ENCODE measurements around the gene RAD51B.

Gene RAD51B

DNA sequence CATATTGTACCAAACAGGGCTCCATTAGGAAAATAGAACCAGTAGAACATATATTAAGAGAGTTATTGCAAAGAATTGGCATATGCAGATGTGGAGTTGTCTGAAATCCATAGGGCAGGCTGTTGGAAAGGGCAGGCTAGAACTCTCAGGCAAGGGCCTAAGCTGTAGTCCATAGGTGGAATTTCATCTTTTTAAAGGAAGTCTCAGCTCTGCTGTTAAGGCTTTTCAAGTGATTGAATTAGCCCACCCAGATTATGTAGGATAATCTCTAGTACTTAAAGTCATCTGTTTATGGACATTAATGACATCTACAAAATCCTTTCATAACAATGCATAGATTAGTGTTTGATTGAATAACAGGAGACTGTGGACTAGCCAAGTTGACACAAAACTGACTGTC is 59.4 kb downstream of the RAD51B start:
- Histone ChIP-seq H3K9ac (ENCODE audit: insufficient read length) (no peak overlapping the region), H3K9me3 (ENCODE audit: low read depth, low read length) (no peaks in the 10 kb centered on the region), H3K4me3 (no peak overlapping the region), H3K36me3 (ENCODE audit: insufficient read depth, low read length) (no peaks in the 10 kb centered on the region), H3K27ac (no peak overlapping the region)
- no peak for TF ChIP-seq EZH2 (IDR thresholded peaks at IDR 0.05)
- TF ChIP-seq POLR2AphosphoS5 (IDR thresholded peaks at IDR 0.05; ENCODE audit: borderline replicate concordance, low read depth, low read length): no peak
- no peak for TF ChIP-seq FOXP2 (optimal IDR thresholded peaks at IDR 0.05; ENCODE audit: control extremely low read depth, extremely low read length, insufficient read depth)
- no peak for DNase-seq (ENCODE audit: low read depth, low spot score)

DNA sequence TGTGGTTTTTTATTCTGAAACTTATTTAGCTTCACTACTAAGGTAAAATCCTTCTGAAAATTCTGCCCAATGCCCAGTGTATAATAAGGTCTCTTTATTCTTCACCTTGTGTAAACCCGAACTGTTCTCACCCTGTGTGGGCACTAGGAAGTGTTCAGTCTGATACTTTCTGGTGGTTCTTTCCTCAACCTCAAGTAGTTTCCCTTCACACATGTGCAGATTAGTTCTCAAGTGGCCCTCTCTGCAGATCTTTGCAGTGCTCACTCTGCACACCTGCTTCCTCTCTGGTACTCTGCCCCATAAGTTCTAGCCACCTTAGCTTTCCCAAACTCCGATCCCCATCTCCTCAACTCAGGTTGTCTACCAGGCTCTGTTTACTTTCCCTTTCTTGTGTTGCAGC is 61.6 kb downstream of the RAD51B start:
- DNase-seq (ENCODE audit: low read depth, low spot score): no peak
- no peak for TF ChIP-seq FOXP2 (optimal IDR thresholded peaks at IDR 0.05; ENCODE audit: control extremely low read depth, extremely low read length, insufficient read depth)
- TF ChIP-seq EZH2 (IDR thresholded peaks at IDR 0.05): no peak
- TF ChIP-seq POLR2AphosphoS5 (IDR thresholded peaks at IDR 0.05; ENCODE audit: borderline replicate concordance, low read depth, low read length): no peak
- no peaks in the 10 kb centered on the region for H3K9me3 ChIP-seq (ENCODE audit: low read depth, low read length)
- H3K27ac ChIP-seq: no peak overlapping the region
- no peak overlapping the region for H3K9ac ChIP-seq (ENCODE audit: insufficient read length)
- H3K4me3 ChIP-seq: no peak overlapping the region
- H3K36me3 ChIP-seq (ENCODE audit: insufficient read depth, low read length): no peaks in the 10 kb centered on the region

DNA sequence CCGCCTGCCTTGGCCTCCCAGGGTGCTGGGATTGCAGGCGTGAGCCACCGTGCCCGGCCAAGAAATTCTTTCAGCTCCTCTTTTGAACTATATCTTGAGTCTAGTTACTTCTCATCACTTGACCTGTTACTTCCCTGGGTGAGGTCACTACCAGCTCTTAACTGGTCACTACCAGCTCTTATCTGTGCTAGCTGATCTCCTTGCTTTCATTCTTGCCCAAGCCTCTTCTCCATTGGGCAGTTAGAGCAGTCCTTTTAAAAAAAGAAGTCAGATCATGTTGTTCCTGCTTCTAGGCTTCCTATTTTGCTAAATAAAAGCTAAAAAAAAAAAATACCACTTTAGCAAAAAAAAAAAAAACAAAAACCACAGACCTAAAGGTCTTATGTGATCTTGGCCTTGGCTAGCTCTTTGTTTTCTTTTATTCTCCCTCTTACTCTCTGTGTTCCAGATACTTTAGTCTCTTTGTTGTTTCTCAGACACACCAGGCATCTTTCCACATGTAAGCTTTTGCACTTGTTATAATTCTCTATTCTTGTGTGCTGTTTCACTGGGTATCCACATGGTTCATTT is 63.5 kb downstream of the RAD51B start:
- H3K4me3 ChIP-seq: no peak overlapping the region
- no peak overlapping the region for H3K27ac ChIP-seq
- no peaks in the 10 kb centered on the region for H3K9me3 ChIP-seq (ENCODE audit: low read depth, low read length)
- H3K36me3 ChIP-seq (ENCODE audit: insufficient read depth, low read length): no peaks in the 10 kb centered on the region
- TF ChIP-seq EZH2 (IDR thresholded peaks at IDR 0.05) (no peak), FOXP2 (optimal IDR thresholded peaks at IDR 0.05; ENCODE audit: control extremely low read depth, extremely low read length, insufficient read depth) (no peak), POLR2AphosphoS5 (IDR thresholded peaks at IDR 0.05; ENCODE audit: borderline replicate concordance, low read depth, low read length) (no peak)
- no peak overlapping the region for H3K9ac ChIP-seq (ENCODE audit: insufficient read length)
- DNase-seq (ENCODE audit: low read depth, low spot score): no peak

DNA sequence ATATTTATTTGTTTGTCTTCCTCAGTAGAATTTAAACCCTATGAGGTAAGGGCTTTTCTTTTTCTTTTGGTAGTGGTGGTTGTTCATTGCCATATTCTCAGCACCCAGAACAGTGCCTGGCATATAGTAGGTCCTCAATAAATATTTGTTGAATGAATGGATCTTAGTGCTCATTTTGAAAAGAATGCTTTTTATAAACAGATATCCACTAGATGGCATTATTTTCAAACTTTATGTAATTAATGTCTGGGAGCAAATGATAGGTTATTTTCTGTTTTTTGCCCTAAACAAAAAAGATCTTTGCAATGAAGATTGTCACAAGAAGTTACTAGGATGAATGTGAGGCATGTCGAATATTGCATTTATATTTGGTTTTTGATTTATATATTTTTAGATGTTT is 64.1 kb downstream of the RAD51B start:
- H3K9ac ChIP-seq (ENCODE audit: insufficient read length): no peak overlapping the region
- no peak for TF ChIP-seq EZH2 (IDR thresholded peaks at IDR 0.05)
- no peak for TF ChIP-seq POLR2AphosphoS5 (IDR thresholded peaks at IDR 0.05; ENCODE audit: borderline replicate concordance, low read depth, low read length)
- TF ChIP-seq FOXP2 (optimal IDR thresholded peaks at IDR 0.05; ENCODE audit: control extremely low read depth, extremely low read length, insufficient read depth): no peak
- no peak overlapping the region for H3K4me3 ChIP-seq
- DNase-seq (ENCODE audit: low read depth, low spot score): no peak
- no peaks in the 10 kb centered on the region for H3K36me3 ChIP-seq (ENCODE audit: insufficient read depth, low read length)
- H3K9me3 ChIP-seq (ENCODE audit: low read depth, low read length): no peaks in the 10 kb centered on the region
- H3K27ac ChIP-seq: no peak overlapping the region

DNA sequence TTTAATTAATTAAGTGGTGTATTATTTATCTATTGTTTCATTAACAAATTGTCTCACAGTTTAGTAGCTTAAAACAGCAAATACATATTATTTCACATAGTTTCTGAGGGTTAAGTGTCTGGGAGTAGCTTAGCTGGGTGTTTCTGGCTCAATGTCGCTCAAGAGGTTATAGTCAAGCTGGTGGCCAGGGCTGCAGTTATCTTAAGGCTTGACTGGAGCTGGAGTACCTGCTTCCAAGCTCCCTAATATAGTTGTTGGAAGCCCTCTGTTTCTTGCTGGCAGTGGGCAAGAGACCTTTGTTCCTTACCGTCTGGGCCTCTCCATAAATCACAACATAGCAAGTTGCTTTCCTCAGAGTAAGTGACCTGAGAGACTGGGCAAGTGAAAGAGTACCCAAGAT is 66.6 kb downstream of the RAD51B start:
- H3K27ac ChIP-seq: no peak overlapping the region
- H3K9me3 ChIP-seq (ENCODE audit: low read depth, low read length): no peaks in the 10 kb centered on the region
- TF ChIP-seq POLR2AphosphoS5 (IDR thresholded peaks at IDR 0.05; ENCODE audit: borderline replicate concordance, low read depth, low read length) (no peak), EZH2 (IDR thresholded peaks at IDR 0.05) (no peak), FOXP2 (optimal IDR thresholded peaks at IDR 0.05; ENCODE audit: control extremely low read depth, extremely low read length, insufficient read depth) (no peak)
- no peak for DNase-seq (ENCODE audit: low read depth, low spot score)
- no peak overlapping the region for H3K4me3 ChIP-seq
- H3K36me3 ChIP-seq (ENCODE audit: insufficient read depth, low read length): no peaks in the 10 kb centered on the region
- no peak overlapping the region for H3K9ac ChIP-seq (ENCODE audit: insufficient read length)

DNA sequence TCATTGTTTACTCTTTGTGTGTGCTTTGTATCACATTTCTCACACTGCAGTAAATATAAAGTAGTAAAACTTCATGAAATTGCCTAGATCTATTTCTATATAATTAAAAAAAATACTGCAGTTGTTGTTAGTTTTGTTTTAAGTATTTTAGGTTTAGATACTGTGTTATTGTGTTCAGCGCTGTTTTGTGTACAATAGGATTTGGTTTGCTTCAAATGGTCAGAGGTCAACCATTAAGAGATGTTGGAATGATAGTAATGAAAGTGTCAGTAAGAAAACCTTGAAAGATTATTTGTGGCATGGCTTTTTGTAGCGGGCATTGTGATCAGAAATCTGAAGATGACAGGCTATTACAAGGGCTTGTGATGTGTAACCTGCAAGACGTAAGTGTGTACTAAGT is 67.9 kb downstream of the RAD51B start:
- DNase-seq (ENCODE audit: low read depth, low spot score): no peak
- Histone ChIP-seq H3K9ac (ENCODE audit: insufficient read length) (no peak overlapping the region), H3K36me3 (ENCODE audit: insufficient read depth, low read length) (no peaks in the 10 kb centered on the region), H3K4me3 (no peak overlapping the region), H3K9me3 (ENCODE audit: low read depth, low read length) (no peaks in the 10 kb centered on the region), H3K27ac (no peak overlapping the region; the same call in 1 of the 2 replicates)
- TF ChIP-seq EZH2 (IDR thresholded peaks at IDR 0.05): no peak
- TF ChIP-seq POLR2AphosphoS5 (IDR thresholded peaks at IDR 0.05; ENCODE audit: borderline replicate concordance, low read depth, low read length): no peak
- no peak for TF ChIP-seq FOXP2 (optimal IDR thresholded peaks at IDR 0.05; ENCODE audit: control extremely low read depth, extremely low read length, insufficient read depth)

DNA sequence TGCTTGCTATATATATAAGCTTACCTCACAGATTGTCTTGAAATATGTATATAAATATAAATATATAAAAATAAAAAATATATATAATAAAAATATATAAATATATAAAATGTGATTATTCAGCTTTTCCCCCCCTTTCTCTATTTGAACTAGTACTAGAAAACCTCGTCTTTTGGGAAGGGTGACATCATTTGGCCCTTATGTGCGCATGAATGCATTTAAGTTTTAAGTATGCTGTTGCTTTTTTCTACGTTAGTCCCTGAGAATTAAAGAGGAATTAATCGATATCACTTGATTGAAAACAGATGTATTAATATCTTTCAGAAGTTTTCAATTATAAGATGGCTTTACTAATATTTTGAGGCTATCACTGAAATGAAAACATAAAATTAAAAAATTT is 69.9 kb downstream of the RAD51B start:
- H3K27ac ChIP-seq: peak overlapping the region; percentile 64; the same call in 1 of the 2 replicates
- H3K9me3 ChIP-seq (ENCODE audit: low read depth, low read length): no peaks in the 10 kb centered on the region
- H3K36me3 ChIP-seq (ENCODE audit: insufficient read depth, low read length): no peaks in the 10 kb centered on the region
- no peak overlapping the region for H3K9ac ChIP-seq (ENCODE audit: insufficient read length)
- H3K4me3 ChIP-seq: peak overlapping the region; percentile 2; the same call in 1 of the 2 replicates
- DNase-seq (ENCODE audit: low read depth, low spot score): no peak
- TF ChIP-seq POLR2AphosphoS5 (IDR thresholded peaks at IDR 0.05; ENCODE audit: borderline replicate concordance, low read depth, low read length) (no peak), FOXP2 (optimal IDR thresholded peaks at IDR 0.05; ENCODE audit: control extremely low read depth, extremely low read length, insufficient read depth) (no peak), EZH2 (IDR thresholded peaks at IDR 0.05) (no peak)

DNA sequence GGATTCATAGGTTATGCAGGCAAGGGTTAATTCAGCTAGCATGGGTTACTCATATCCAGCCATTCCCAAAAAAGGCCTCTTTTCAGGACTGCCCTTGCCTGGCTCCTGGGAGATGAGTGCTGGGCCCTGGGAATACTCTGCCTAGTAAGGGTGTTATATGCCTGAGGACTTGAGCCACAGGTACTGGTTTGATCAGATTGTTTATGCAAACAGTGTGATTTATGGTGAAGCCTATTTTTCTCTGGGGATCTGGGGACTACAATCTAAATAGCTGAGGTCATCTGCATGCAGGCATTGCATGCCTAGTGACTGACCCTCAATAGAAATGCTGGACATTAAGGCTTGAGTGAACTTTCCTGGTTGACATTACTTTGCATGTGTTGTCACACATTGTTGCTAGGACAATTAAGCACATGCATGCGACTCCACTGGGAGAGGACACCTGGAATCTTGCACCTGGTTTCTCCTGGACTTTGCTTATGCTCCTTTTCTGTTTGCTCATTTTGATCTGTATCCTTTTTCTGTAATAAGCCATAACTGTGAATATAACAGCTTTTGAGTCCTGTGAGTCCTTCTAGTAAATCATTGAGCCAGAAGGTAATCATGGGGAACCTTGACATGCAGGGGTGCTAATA is 73.0 kb downstream of the RAD51B start:
- Histone ChIP-seq H3K9ac (ENCODE audit: insufficient read length) (no peak overlapping the region), H3K27ac (no peak overlapping the region), H3K4me3 (no peak overlapping the region), H3K36me3 (ENCODE audit: insufficient read depth, low read length) (no peaks in the 10 kb centered on the region), H3K9me3 (ENCODE audit: low read depth, low read length) (no peaks in the 10 kb centered on the region)
- no peak for DNase-seq (ENCODE audit: low read depth, low spot score)
- no peak for TF ChIP-seq EZH2 (IDR thresholded peaks at IDR 0.05)
- no peak for TF ChIP-seq FOXP2 (optimal IDR thresholded peaks at IDR 0.05; ENCODE audit: control extremely low read depth, extremely low read length, insufficient read depth)
- TF ChIP-seq POLR2AphosphoS5 (IDR thresholded peaks at IDR 0.05; ENCODE audit: borderline replicate concordance, low read depth, low read length): no peak
